GM06990 (cell line): Measurements from ENCODE around the gene IRF9.

Experiments
- DNase-seq: peaks from one replicate; pipeline ENCODE4 v3.0.0-alpha.2; 2011; ENCODE audit not compliant: insufficient read length; ENCODE audit errors: extremely low read depth
- H3K27me3 ChIP-seq: replicated peaks from 2 replicates; pipeline ENCODE4 v1.6.0; 2011; ENCODE audit warnings: low read length; ENCODE audit not compliant: control insufficient read depth, insufficient read depth
- H3K36me3 ChIP-seq: 2 replicates; pipeline ENCODE4 v1.5.1; 2011; ENCODE audit warnings: low read length; ENCODE audit not compliant: control insufficient read depth, insufficient read depth
- H3K4me3 ChIP-seq: replicated peaks from 2 replicates; pipeline ENCODE4 v1.5.1; 2011; ENCODE audit warnings: low read depth, mild to moderate bottlenecking, control low read depth, low read length
- TF ChIP-seq, protein P1 (sequence below): IDR thresholded peaks from 2 replicates; pipeline ENCODE4 v1.5.1; 2011; ENCODE audit warnings: low read length, control low read depth, mild to moderate bottlenecking, inconsistent platforms; ENCODE audit not compliant: insufficient read depth, poor library complexity, severe bottlenecking

IRF9 gene

DNA sequence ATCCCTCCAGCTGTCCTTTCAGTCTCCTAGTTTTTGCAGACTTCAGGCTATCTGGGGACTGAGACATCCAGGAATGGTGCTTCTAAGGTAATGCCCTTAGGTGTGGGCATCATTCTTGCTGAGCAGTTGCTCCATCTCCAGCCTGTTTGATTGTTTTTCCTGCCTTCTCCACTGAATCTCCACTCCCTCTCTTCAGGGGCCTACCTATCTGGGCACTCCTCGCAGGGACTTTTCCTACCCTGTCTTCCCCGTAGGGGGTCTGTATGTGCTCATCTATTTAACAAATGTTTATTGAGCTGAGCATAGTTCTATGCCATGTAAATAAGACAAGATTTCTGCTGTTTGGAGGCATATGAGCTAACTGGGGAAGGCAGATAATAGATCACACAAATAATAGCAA lies 28.1 kb upstream of the IRF9 start:
- Histone ChIP-seq H3K27me3 (no peaks in the 10 kb centered on the region), H3K4me3 (no peak overlapping the region), H3K36me3 (peaks cover 5% of the 10 kb centered on the region)
- DNase-seq = no peak
- TF ChIP-seq, protein P1, sequence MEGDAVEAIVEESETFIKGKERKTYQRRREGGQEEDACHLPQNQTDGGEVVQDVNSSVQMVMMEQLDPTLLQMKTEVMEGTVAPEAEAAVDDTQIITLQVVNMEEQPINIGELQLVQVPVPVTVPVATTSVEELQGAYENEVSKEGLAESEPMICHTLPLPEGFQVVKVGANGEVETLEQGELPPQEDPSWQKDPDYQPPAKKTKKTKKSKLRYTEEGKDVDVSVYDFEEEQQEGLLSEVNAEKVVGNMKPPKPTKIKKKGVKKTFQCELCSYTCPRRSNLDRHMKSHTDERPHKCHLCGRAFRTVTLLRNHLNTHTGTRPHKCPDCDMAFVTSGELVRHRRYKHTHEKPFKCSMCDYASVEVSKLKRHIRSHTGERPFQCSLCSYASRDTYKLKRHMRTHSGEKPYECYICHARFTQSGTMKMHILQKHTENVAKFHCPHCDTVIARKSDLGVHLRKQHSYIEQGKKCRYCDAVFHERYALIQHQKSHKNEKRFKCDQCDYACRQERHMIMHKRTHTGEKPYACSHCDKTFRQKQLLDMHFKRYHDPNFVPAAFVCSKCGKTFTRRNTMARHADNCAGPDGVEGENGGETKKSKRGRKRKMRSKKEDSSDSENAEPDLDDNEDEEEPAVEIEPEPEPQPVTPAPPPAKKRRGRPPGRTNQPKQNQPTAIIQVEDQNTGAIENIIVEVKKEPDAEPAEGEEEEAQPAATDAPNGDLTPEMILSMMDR = no peak

DNA sequence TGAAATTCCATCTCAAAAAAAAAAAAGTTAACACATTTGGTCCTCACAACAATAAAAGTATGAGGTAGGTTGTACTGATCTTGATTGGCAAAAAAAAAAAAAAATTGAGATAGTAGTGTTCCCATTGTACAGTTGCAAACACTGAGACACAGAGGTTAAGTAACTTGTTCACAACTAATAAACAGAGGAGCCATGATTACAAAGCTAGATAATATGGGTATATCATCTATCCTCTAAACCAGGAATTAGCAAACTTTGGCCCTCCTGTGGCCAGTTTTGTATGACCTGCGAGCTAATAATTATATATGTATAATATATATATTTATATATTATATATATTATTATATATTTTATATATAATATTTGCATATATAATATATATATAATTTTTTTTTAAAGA lies 27.3 kb upstream of the IRF9 start:
- DNase-seq = no peak
- TF ChIP-seq, protein P1 = no peak
- Histone ChIP-seq H3K36me3 (peaks cover 12% of the 10 kb centered on the region), H3K4me3 (no peak overlapping the region), H3K27me3 (no peaks in the 10 kb centered on the region)

DNA sequence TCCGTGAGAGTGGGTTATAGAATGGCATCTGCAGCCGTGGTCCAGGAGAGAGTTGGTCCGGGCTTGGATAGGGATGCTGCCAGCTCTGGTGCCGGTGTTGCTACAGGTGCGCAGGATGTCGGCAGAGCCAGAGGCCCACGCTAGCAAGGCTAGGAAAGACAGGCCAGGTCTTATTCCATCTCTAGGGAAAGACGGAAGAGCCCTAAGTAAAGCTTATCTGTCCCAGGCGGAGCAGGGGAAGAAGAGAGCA lies 25.6 kb upstream of the IRF9 start:
- TF ChIP-seq, protein P1 = no peak
- no peak for DNase-seq
- H3K27me3 ChIP-seq = no peaks in the 10 kb centered on the region
- peaks cover 14% of the 10 kb centered on the region for H3K36me3 ChIP-seq
- peak overlapping the region; percentile 70 for H3K4me3 ChIP-seq

DNA sequence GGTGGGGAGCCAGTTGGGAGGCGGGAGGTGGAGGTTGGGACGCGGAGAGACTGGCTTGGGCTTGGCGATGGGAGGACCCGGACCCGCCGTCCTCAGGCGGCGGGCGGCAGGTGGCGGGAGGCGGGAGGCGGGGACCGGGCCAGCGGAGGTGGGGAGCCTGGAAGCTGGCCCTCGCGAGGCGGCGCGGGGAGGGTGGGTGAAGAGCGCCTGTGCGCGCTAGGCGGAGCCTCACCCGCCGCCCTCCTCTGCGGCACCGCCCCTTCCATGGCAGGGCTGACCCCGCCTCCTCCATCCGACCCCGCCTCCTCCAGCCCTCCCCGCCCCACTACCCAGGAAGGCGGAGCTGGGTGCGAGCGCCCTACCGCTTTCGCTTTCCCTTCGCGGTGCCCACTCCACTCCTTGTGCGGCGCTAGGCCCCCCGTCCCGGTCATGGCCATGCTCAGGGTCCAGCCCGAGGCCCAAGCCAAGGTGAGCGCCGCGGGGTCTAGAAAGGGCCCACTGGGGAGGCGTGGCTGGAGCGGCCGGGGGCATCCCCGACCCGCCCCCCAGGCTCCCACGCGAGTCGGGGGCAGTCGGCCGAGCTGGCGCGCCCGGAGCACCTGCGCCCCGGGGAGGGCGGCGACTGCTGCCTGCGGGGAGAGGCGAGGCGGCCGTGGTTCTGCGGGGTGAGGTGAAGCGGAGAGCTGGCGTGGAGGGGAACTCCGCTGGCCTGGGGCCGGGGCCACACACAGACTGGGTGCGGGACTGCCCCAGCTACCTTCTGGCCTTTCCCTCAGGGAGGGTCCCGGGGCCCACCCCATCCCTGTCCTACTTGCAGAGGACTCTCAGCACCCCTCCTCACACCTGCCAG lies 25.0 kb upstream of the IRF9 start, which contains the start of gene PSME1:
TSS of gene PSME1 (plus strand) at position 361 of the 850 bp plus-strand sequence. CDS start at position 430, 69 bp downstream.
- no peaks in the 10 kb centered on the region for H3K27me3 ChIP-seq
- peak; percentile 92 for DNase-seq
- H3K36me3 ChIP-seq = peaks cover 14% of the 10 kb centered on the region
- TF ChIP-seq, protein P1 = no peak
- H3K4me3 ChIP-seq = peak within 1 kb of the TSS; percentile 87

DNA sequence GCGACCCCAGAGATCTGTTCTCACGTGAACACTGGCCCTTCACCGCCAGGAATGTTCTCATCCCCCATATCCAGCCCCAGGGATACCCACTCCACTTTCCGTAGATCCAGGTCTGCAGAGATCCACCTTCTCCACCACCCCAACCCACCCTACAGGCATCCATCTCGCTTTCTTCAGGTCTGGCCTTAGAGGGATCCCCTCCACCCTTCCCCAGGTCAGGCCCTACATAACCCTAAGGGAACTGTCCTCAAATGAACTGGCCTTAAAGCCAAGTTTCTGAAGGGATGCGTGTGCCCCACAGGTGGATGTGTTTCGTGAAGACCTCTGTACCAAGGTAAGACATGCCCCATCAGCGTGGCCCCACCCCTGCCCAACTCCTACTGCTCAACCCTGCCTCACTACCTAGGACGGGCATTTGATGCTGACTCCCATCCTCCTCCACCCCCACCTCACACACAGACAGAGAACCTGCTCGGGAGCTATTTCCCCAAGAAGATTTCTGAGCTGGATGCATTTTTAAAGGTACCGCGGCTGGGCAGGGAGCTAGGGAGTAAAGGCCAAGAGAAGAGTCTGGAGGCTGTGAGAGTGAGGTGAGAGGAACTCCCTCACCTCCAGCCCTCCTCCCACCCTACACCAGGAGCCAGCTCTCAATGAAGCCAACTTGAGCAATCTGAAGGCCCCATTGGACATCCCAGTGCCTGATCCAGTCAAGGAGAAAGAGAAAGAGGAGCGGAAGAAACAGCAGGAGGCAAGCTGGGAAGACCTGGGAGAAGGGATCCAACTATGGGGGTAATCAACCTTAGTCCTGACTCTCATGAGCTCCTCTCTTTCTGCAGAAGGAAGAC lies 24.2 kb upstream of the IRF9 start:
- H3K4me3 ChIP-seq = peak overlapping the region; percentile 87
- TF ChIP-seq, protein P1 = no peak
- no peaks in the 10 kb centered on the region for H3K27me3 ChIP-seq
- DNase-seq = no peak
- H3K36me3 ChIP-seq = peaks cover 14% of the 10 kb centered on the region
